ENCODE data around the gene CD6. TPM values are rescaled to one million over a fixed set of nuclear protein-coding genes. Genes with fewer than 3 reads are reported as not detected.
A peak's percentile ranks its signal among the peaks of the same experiment; 100 is the strongest.

The CD6 gene
- total and polyA plus RNA-seq, 2 of the 8 experiments (the other 6 are each of a cell fraction or from before 2014, with no cell fraction given), result 0.03 TPM; not detected in 1

DNA sequence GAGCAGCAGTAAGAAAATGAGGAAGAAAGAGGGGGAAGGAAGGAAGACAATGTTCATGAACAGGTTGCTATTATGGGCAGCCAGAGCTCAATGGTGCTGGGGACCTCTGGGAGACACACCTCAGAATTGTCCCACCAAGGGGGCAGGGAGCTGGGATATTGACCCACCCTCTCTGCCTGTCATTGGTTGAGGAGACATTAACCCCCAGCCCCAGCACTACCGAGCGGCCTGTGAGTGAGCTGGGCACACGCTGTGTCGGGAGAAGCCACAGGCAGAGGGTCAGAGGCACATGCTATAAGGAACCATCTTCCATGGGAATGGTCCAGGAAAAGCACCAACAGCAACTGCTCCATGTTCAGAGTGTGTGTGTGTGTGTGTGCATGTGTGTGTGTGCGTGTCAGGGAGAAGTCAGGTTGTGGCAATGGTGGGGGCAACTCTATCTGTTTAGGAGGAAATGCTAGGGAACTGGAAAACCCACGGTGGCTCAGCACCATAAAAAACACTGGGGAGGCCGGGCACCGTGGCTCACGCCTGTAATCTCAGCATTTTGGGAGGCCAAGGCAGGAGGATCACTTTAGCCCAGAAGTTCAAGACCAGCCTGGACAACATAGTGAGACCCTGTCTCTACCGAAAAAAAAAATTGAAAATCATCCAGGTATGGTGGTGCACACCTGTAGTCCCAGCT is 49.2 kb downstream of the CD6 start:
- Histone ChIP-seq H3K27ac (ENCODE audit: low read depth, low read length) (no peak overlapping the region), H3K79me2 (ENCODE audit: control insufficient read depth in 1 of 2, insufficient read depth in 2 of 2, low read length in 2 of 2) (no peaks in the 10 kb centered on the region), H4K20me1 (replicated peaks in 1 of 2; ENCODE audit: control insufficient read depth in 1 of 2, insufficient read depth in 2 of 2, low read length in 2 of 2) (peaks cover 0 to 2% of the 10 kb centered on the region in 2 experiments), H3K23ac (ENCODE audit: insufficient read length) (no peak overlapping the region), H3K14ac (ENCODE audit: insufficient read length) (no peak overlapping the region), H2AFZ (ENCODE audit: low read length) (no peak overlapping the region), H3K56ac (replicated peaks; ENCODE audit: insufficient read length, low read depth, low read length) (no peak overlapping the region), H4K8ac (ENCODE audit: extremely low read depth, insufficient read depth, low read length) (no peak overlapping the region), H3K27me3 (replicated peaks in 1 of 4; ENCODE audit: control insufficient read depth in 3 of 4, extremely low read depth in 1 of 4, insufficient read depth in 3 of 4, low read length in 3 of 4) (peaks cover 0 to 10% (median 4%) of the 10 kb centered on the region in 4 experiments; a peak in 4 of 7 replicates), H3K4me2 (ENCODE audit: insufficient read depth in 1 of 2, low read depth in 2 of 2, low read length in 2 of 2) (peak overlapping the region in 1 of 2 experiments; percentile 56; a peak in 1 of 4 replicates), H3K79me1 (ENCODE audit: low read depth, low read length) (no peaks in the 10 kb centered on the region), H4K5ac (ENCODE audit: insufficient read length, low read depth, low read length) (no peak overlapping the region), H4K91ac (replicated peaks; ENCODE audit: insufficient read length, low read length) (no peak overlapping the region), H3K9me3 (ENCODE audit: insufficient read depth in 2 of 2, low read depth in 1 of 2, low read length in 1 of 2) (no peaks in the 10 kb centered on the region), H2AK5ac (ENCODE audit: low read depth, low read length) (no peak overlapping the region), H2BK20ac (ENCODE audit: low read length) (no peak overlapping the region), H3K36me3 (ENCODE audit: control insufficient read depth in 2 of 4, insufficient read depth in 4 of 4, low read length in 3 of 4) (no peaks in the 10 kb centered on the region), H3K4ac (replicated peaks; ENCODE audit: insufficient read length, low read depth, low read length) (no peak overlapping the region), H2BK5ac (ENCODE audit: low read depth, low read length) (no peak overlapping the region), H3K18ac (ENCODE audit: extremely low read depth, low read length) (no peak overlapping the region; the same call in 1 of the 2 replicates), H3K4me3 (ENCODE audit: extremely low read depth in 1 of 4, insufficient read depth in 2 of 4, low read depth in 3 of 4, low read length in 4 of 4) (no peak overlapping the region), H3K4me1 (replicated peaks in 1 of 4; ENCODE audit: control insufficient read depth in 3 of 4, insufficient read depth in 4 of 4, low read length in 3 of 4) (peaks cover 0 to 11% (median 2%) of the 10 kb centered on the region in 4 experiments; a peak in 6 of 7 replicates), H3K23me2 (ENCODE audit: low read depth, low read length) (peaks cover 6% of the 10 kb centered on the region; the same call in 1 of the 2 replicates), H2BK15ac (ENCODE audit: low read length) (no peak overlapping the region), H2BK120ac (replicated peaks; ENCODE audit: low read depth, low read length) (no peak overlapping the region), H2BK12ac (ENCODE audit: low read depth, low read length) (peak overlapping the region; percentile 39; the same call in 1 of the 2 replicates), H3K9ac (replicated peaks in 1 of 4; ENCODE audit: extremely low read depth in 1 of 4, low read depth in 3 of 4, low read length in 3 of 4) (no peak overlapping the region)
- DNase-seq (ENCODE audit: low read depth in 1 of 2, low spot score in 2 of 2) (no peak), FAIRE-seq (no peak)
- ChIA-PET POLR2A (ENCODE audit: partially characterized antibody) (interaction anchor here (1.7 kb wide), 1 partner anchor 70 kb away, joined by 5 read pairs; no protein-coding TSS in a partner anchor), CTCF (ENCODE audit: partially characterized antibody) (interaction anchor here (1.0 to 2.0 kb wide), 2 partner anchors 9 to 50 kb away, joined by 3 to 10 read pairs; partner anchors contain the start of gene CD6)
- TF ChIP-seq SP4 (IDR thresholded peaks at IDR 0.05; ENCODE audit: low read length), result no peak
- no peak for TF ChIP-seq TCF12 (IDR thresholded peaks at IDR 0.05; ENCODE audit: low read depth, low read length)
- no peak for TF ChIP-seq SP2 (IDR thresholded peaks at IDR 0.05; ENCODE audit: low read length)
- TF ChIP-seq HDAC6 (IDR thresholded peaks at IDR 0.05; ENCODE audit: low read depth, low read length), result no peak
- TF ChIP-seq, protein P1, sequence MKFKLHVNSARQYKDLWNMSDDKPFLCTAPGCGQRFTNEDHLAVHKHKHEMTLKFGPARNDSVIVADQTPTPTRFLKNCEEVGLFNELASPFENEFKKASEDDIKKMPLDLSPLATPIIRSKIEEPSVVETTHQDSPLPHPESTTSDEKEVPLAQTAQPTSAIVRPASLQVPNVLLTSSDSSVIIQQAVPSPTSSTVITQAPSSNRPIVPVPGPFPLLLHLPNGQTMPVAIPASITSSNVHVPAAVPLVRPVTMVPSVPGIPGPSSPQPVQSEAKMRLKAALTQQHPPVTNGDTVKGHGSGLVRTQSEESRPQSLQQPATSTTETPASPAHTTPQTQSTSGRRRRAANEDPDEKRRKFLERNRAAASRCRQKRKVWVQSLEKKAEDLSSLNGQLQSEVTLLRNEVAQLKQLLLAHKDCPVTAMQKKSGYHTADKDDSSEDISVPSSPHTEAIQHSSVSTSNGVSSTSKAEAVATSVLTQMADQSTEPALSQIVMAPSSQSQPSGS (IDR thresholded peaks at IDR 0.05; ENCODE audit: low read length), result no peak
- 85% methylated on average over 10 of the region's 10 CpGs; no CpG with 5 or more reads in 1 of the 2 experiments for WGBS, 2 experiments (ENCODE audit: extremely low coverage in 1 of 2, insufficient coverage in 1 of 2, insufficient read length in 1 of 2, insufficient replicate concordance in 2 of 2, low coverage in 1 of 2, low lambda C conversion rate in 2 of 2, missing lambda C conversion rate in 1 of 2)

All from H1 (cell line).